OCI-LY3 (cell line): ENCODE results near the gene SLC35A3.

ENCODE experiments used
- H2AFZ ChIP-seq: fragments of 200-600, 300-600 bp; shearing (Covaris generic); 2 replicates; pipeline ENCODE4 v1.6.0; 2014; ENCODE audit warnings: antibody characterized with exemption, low read depth, low read length
- H3K27ac ChIP-seq: fragments of 200-600, 300-600 bp; sonication (generic); 2 replicates; pipeline ENCODE4 v1.5.1; 2014; ENCODE audit warnings: mild to moderate bottlenecking, low read length, moderate library complexity, mixed read lengths
- H3K27me3 ChIP-seq: fragments of 200-600, 300-600 bp; sonication (generic); 2 replicates; pipeline ENCODE4 v1.6.1; 2014; ENCODE audit warnings: low read depth, low read length, mixed read lengths
- H3K36me3 ChIP-seq: fragments of 200-600, 300-600 bp; sonication (generic); replicated peaks from 2 replicates; pipeline ENCODE3; 2014; ENCODE audit warnings: low read depth, low read length, mixed read lengths
- H3K4me1 ChIP-seq: fragments of 300-600, 200-600 bp; sonication (generic); 2 replicates; pipeline ENCODE4 v1.6.1; 2014; ENCODE audit warnings: low read length, mixed read lengths
- H3K4me2 ChIP-seq: fragments of 200-600, 300-600 bp; sonication (generic); 2 replicates; pipeline ENCODE4 v1.6.1; 2014; ENCODE audit warnings: low read length, mixed read lengths
- H3K4me3 ChIP-seq: fragments of 300-600, 200-600 bp; sonication (generic); 2 replicates; pipeline ENCODE4 v1.5.1; 2014; ENCODE audit warnings: antibody characterized with exemption, mild to moderate bottlenecking, low read length, moderate library complexity
- H3K79me2 ChIP-seq: fragments of 300-600, 200-600 bp; shearing (Covaris generic); 2 replicates; pipeline ENCODE4 v1.6.1; 2014; ENCODE audit warnings: mild to moderate bottlenecking, low read length, mixed read lengths
- H3K9ac ChIP-seq: fragments of 300-600, 200-600 bp; shearing (Covaris generic); 2 replicates; pipeline ENCODE4 v1.6.0; 2014; ENCODE audit warnings: mild to moderate bottlenecking, low read length, moderate library complexity
- H3K9me3 ChIP-seq: fragments of 200-600, 300-600 bp; shearing (Covaris generic); 2 replicates; pipeline ENCODE4 v1.6.1; 2014; ENCODE audit warnings: low read length, mixed read lengths; ENCODE audit not compliant: insufficient read depth
- H4K20me1 ChIP-seq: fragments of 200-600, 300-600 bp; sonication (generic); 2 replicates; pipeline ENCODE4 v1.6.1; 2016; ENCODE audit warnings: low read length, mixed read lengths; ENCODE audit not compliant: insufficient read depth
- EZH2phosphoT487 ChIP-seq: fragments of 200-600 bp; shearing (Covaris generic); IDR thresholded peaks from 2 replicates; pipeline ENCODE4 v1.6.1; 2018; ENCODE audit warnings: antibody characterized with exemption, mixed run types, low read depth
- TF ChIP-seq, protein P1 (sequence below): fragments of 200-600, 300-600 bp; sonication (generic); IDR thresholded peaks from 2 replicates; pipeline ENCODE4 v1.5.1; 2014; ENCODE audit warnings: antibody characterized with exemption, low read length, low read depth

The SLC35A3 gene

DNA sequence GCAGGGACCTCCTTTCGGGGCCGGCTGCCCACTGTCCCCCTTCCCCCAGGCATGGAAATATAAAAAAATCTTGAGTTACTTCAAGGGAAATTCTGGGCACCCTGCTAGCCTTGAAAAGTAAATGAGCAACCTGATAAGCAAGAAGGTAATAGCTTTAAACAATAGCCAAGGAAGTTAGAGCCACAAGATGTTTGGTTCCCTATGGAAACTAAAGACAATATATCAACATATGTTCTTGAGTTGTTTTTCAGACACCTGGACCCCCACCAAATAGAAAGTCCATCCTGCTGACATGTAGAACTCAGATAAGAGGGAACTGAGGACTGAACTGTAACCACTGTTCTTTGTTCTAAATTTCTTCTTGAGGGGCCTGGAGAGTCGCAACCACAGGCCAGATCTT is 19.3 kb upstream of the SLC35A3 start:
- no peaks in the 10 kb centered on the region for H3K36me3 ChIP-seq
- H2AFZ ChIP-seq, result no peak overlapping the region
- no peaks in the 10 kb centered on the region for H4K20me1 ChIP-seq
- no peak overlapping the region for H3K27ac ChIP-seq
- no peaks in the 10 kb centered on the region for H3K79me2 ChIP-seq
- TF ChIP-seq, protein P1, sequence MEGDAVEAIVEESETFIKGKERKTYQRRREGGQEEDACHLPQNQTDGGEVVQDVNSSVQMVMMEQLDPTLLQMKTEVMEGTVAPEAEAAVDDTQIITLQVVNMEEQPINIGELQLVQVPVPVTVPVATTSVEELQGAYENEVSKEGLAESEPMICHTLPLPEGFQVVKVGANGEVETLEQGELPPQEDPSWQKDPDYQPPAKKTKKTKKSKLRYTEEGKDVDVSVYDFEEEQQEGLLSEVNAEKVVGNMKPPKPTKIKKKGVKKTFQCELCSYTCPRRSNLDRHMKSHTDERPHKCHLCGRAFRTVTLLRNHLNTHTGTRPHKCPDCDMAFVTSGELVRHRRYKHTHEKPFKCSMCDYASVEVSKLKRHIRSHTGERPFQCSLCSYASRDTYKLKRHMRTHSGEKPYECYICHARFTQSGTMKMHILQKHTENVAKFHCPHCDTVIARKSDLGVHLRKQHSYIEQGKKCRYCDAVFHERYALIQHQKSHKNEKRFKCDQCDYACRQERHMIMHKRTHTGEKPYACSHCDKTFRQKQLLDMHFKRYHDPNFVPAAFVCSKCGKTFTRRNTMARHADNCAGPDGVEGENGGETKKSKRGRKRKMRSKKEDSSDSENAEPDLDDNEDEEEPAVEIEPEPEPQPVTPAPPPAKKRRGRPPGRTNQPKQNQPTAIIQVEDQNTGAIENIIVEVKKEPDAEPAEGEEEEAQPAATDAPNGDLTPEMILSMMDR, result no peak
- TF ChIP-seq EZH2phosphoT487, result no peak
- H3K4me3 ChIP-seq, result no peak overlapping the region
- no peak overlapping the region for H3K4me2 ChIP-seq
- no peaks in the 10 kb centered on the region for H3K9me3 ChIP-seq
- H3K4me1 ChIP-seq, result no peaks in the 10 kb centered on the region
- H3K27me3 ChIP-seq, result no peaks in the 10 kb centered on the region
- H3K9ac ChIP-seq, result no peak overlapping the region

DNA sequence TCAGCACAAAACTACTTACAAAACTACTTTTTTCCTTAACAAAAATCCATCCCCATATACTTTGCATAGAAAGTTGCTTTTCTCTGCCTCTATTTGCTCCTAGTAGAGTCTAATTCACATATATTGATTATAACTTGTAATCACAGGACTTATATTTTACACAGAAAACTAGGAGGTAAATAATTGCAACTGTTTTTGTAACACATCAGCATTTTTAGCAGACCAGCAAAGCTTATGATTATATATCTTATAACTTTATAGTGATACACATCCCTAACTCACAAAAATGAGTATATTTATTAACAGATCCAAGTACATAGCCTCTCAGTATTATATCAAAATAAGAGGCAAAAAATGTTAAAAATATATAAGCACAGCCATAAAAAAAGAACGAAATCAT is 17.3 kb upstream of the SLC35A3 start:
- H3K4me3 ChIP-seq, result no peak overlapping the region
- H3K4me1 ChIP-seq, result no peaks in the 10 kb centered on the region
- no peaks in the 10 kb centered on the region for H3K79me2 ChIP-seq
- TF ChIP-seq, protein P1, result no peak
- TF ChIP-seq EZH2phosphoT487, result no peak
- no peak overlapping the region for H2AFZ ChIP-seq
- H3K36me3 ChIP-seq, result no peaks in the 10 kb centered on the region
- H3K27me3 ChIP-seq, result no peaks in the 10 kb centered on the region
- no peaks in the 10 kb centered on the region for H4K20me1 ChIP-seq
- no peak overlapping the region for H3K27ac ChIP-seq
- H3K9me3 ChIP-seq, result no peaks in the 10 kb centered on the region
- H3K9ac ChIP-seq, result no peak overlapping the region
- no peak overlapping the region for H3K4me2 ChIP-seq

DNA sequence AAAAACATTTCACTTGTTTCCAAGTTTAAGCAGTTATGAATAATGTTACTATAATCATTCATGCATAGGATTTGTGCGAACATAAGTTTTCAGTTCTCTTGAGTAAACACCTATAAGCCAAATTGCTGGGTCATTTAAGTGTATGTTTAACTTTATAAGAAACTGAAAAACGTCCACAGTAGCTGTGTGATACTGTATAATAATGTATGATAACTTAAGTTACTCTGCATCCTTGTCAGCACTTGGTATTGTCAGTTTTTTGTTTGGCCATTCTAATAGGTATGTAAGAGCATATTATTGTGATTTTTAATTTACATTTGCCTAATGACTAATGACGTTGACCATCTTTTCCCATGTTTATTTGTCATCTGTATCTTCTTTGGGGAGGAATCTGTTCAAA is 14.4 kb upstream of the SLC35A3 start:
- Histone ChIP-seq H3K9ac (no peak overlapping the region), H2AFZ (no peak overlapping the region), H3K4me1 (no peaks in the 10 kb centered on the region), H3K4me2 (no peak overlapping the region), H3K79me2 (no peaks in the 10 kb centered on the region), H3K4me3 (no peak overlapping the region), H3K27ac (no peak overlapping the region), H4K20me1 (no peaks in the 10 kb centered on the region), H3K27me3 (no peaks in the 10 kb centered on the region), H3K36me3 (no peaks in the 10 kb centered on the region), H3K9me3 (no peaks in the 10 kb centered on the region)
- no peak for TF ChIP-seq EZH2phosphoT487
- TF ChIP-seq, protein P1, result no peak

DNA sequence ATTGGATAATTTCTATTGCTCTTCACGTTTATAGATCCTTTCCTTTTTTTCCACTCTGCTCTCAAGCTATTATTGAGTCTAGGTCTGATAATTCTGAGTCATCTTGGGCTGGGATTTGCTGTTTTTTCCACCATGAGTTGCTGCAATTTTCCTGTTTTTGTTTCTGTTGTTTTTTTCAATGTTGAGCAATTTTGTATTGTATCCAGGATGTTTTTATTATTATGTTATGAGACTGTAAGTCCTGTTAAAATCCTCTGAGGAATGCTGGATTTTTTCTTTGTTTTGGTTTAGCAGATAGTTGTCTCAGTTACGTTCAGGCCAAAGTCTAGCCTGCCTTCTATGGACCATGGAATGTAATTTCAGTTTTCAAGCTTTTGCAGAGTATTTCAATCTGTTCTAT is 13.0 kb upstream of the SLC35A3 start:
- no peaks in the 10 kb centered on the region for H3K36me3 ChIP-seq
- no peaks in the 10 kb centered on the region for H3K79me2 ChIP-seq
- H3K4me3 ChIP-seq, result no peak overlapping the region
- TF ChIP-seq, protein P1, result no peak
- TF ChIP-seq EZH2phosphoT487, result no peak
- no peaks in the 10 kb centered on the region for H3K4me1 ChIP-seq
- H2AFZ ChIP-seq, result no peak overlapping the region
- H3K9me3 ChIP-seq, result no peaks in the 10 kb centered on the region
- no peaks in the 10 kb centered on the region for H3K27me3 ChIP-seq
- H4K20me1 ChIP-seq, result no peaks in the 10 kb centered on the region
- no peak overlapping the region for H3K9ac ChIP-seq
- H3K4me2 ChIP-seq, result no peak overlapping the region
- no peak overlapping the region for H3K27ac ChIP-seq
